ENCODE results near the gene MITF.

DNA sequence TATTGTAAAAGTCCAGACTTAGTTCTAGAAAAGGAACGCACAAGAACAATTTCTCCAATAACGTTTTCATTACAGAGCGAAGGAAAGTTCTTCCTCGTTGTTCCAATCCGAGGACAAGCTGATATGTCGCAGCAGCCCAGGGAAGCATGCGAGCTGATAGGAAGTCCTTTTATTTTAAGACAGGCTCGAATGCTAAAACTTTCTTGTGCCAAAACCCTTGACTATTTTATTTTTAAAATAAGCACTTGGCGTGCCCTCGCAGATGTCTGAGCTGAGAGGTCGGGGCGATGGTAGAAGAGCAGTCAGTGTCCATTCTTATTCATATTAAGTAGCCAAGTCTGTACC lies 433 bp upstream of the MITF start:
- TF ChIP-seq, protein P1, sequence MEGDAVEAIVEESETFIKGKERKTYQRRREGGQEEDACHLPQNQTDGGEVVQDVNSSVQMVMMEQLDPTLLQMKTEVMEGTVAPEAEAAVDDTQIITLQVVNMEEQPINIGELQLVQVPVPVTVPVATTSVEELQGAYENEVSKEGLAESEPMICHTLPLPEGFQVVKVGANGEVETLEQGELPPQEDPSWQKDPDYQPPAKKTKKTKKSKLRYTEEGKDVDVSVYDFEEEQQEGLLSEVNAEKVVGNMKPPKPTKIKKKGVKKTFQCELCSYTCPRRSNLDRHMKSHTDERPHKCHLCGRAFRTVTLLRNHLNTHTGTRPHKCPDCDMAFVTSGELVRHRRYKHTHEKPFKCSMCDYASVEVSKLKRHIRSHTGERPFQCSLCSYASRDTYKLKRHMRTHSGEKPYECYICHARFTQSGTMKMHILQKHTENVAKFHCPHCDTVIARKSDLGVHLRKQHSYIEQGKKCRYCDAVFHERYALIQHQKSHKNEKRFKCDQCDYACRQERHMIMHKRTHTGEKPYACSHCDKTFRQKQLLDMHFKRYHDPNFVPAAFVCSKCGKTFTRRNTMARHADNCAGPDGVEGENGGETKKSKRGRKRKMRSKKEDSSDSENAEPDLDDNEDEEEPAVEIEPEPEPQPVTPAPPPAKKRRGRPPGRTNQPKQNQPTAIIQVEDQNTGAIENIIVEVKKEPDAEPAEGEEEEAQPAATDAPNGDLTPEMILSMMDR (IDR thresholded peaks at IDR 0.05) = no peak
- no peak for TF ChIP-seq ZFX (IDR thresholded peaks at IDR 0.05; ENCODE audit: borderline replicate concordance)
